Liver (tissue), 9 donors: ENCODE measurements around the gene LSM12. TPM values are rescaled to one million over a fixed set of nuclear protein-coding genes. Genes with fewer than 3 reads are reported as not detected.

ENCODE experiments used
- DNase-seq: peaks from one replicate; pipeline ENCODE4 v3.0.0-alpha.2; 2017; ENCODE audit warnings: low spot score
- H3K27ac ChIP-seq, 2 donors: one replicate each; pipeline ENCODE4 v1.7.0; 2013; ENCODE audit warnings: inconsistent platforms in 2 of 2, low read length in 2 of 2, control low read depth in 1 of 2, low read depth in 1 of 2, mild to moderate bottlenecking in 1 of 2
- H3K27me3 ChIP-seq, 4 donors: one replicate each; pipeline versions ENCODE4 v1.6.1 to v1.7.0; 2013; ENCODE audit warnings: low read length in 3 of 4, inconsistent platforms in 1 of 4, mild to moderate bottlenecking in 1 of 4, moderate library complexity in 1 of 4; ENCODE audit not compliant: control insufficient read depth in 4 of 4, insufficient read depth in 4 of 4
- H3K36me3 ChIP-seq, 4 donors: one replicate each; pipeline versions ENCODE4 v1.6.1 to v1.7.0; 2013; ENCODE audit warnings: low read length in 3 of 4, mild to moderate bottlenecking in 3 of 4, low read depth in 1 of 4, moderate library complexity in 1 of 4; ENCODE audit not compliant: control insufficient read depth in 4 of 4, insufficient read depth in 3 of 4
- H3K4me1 ChIP-seq, 4 donors: one replicate each; pipeline versions ENCODE4 v1.6.1 to v1.7.0; 2013; ENCODE audit warnings: low read length in 3 of 4, mild to moderate bottlenecking in 3 of 4, moderate library complexity in 1 of 4; ENCODE audit not compliant: control insufficient read depth in 4 of 4, insufficient read depth in 4 of 4
- H3K4me3 ChIP-seq, 3 donors: one replicate each; pipeline versions ENCODE4 v1.6.1 to v1.7.0; 2013; ENCODE audit warnings: low read length in 3 of 3, control low read depth in 1 of 3, low read depth in 1 of 3, mild to moderate bottlenecking in 1 of 3
- H3K9ac ChIP-seq, 2 donors: one replicate each; pipeline ENCODE4 v1.7.0; 2013; ENCODE audit warnings: low read length in 2 of 2, mild to moderate bottlenecking in 2 of 2, moderate library complexity in 2 of 2, control low read depth in 1 of 2, low read depth in 1 of 2
- H3K9me3 ChIP-seq, 4 donors: one replicate each; pipeline versions ENCODE4 v1.6.1 to v1.7.0; 2013; ENCODE audit warnings: low read length in 3 of 4; ENCODE audit not compliant: control insufficient read depth in 4 of 4
- FOXA1 ChIP-seq: IDR thresholded peaks from 2 replicates; pipeline ENCODE4 v1.6.1; 2016; ENCODE audit warnings: antibody characterized with exemption
- FOXA2 ChIP-seq: IDR thresholded peaks from 2 replicates; pipeline ENCODE4 v1.6.1; 2016; ENCODE audit warnings: antibody characterized with exemption
- GABPA ChIP-seq, 2 donors: IDR thresholded peaks in 1 of 2; conservative IDR thresholded peaks in 1 of 2; 2 replicates each; pipeline ENCODE4 v1.6.1; 2016; ENCODE audit warnings: antibody characterized with exemption in 2 of 2, mild to moderate bottlenecking in 1 of 2, moderate library complexity in 1 of 2
- HNF4A ChIP-seq, 2 donors: conservative IDR thresholded peaks; 2 replicates each; pipeline ENCODE4 v1.6.1; 2016; ENCODE audit warnings: antibody characterized with exemption in 2 of 2, mild to moderate bottlenecking in 2 of 2
- HNF4G ChIP-seq: IDR thresholded peaks from 2 replicates; pipeline ENCODE4 v1.6.1; 2016; ENCODE audit warnings: antibody characterized with exemption
- JUND ChIP-seq, 2 donors: IDR thresholded peaks; 2 replicates each; pipeline ENCODE4 v1.6.1; 2016; ENCODE audit warnings: antibody characterized with exemption in 2 of 2
- RAD21 ChIP-seq, 2 donors: IDR thresholded peaks; 2 replicates each; pipeline ENCODE4 v1.6.1; 2016; ENCODE audit warnings: antibody characterized with exemption in 2 of 2, mild to moderate bottlenecking in 2 of 2
- RXRA ChIP-seq, 2 donors: IDR thresholded peaks; 2 replicates each; pipeline ENCODE4 v1.6.1; 2017 to 2018; ENCODE audit warnings: antibody characterized with exemption in 2 of 2, mild to moderate bottlenecking in 1 of 2
- SP1 ChIP-seq: IDR thresholded peaks from 2 replicates; pipeline ENCODE4 v1.6.1; 2018; ENCODE audit warnings: antibody characterized with exemption, mild to moderate bottlenecking
- TAF1 ChIP-seq: conservative IDR thresholded peaks from 2 replicates; pipeline ENCODE4 v1.6.1; 2016; ENCODE audit warnings: antibody characterized with exemption, mild to moderate bottlenecking
- YY1 ChIP-seq: IDR thresholded peaks from 2 replicates; pipeline ENCODE4 v1.6.1; 2016; ENCODE audit warnings: antibody characterized with exemption, mild to moderate bottlenecking
- WGBS: extraction: QIAGEN DNeasy Blood & Tissue Kit; methylation state at CpG from one replicate; pipeline ENCODE4 v1.1.7; 2013; 5-methylcytosine and 5-hydroxymethylcytosine counted together
- polyA plus RNA-seq, 2 donors: library from polyadenylated mRNA; stranded (reverse) in 1 of 2; unstranded in 1 of 2; fragments of 200-250 nt in 1 of 2; fragments of >200 nt in 1 of 2; fragmentation: Nextera tagmentation in 1 of 2; extraction: Ambion mirVana in 1 of 2; gene quantifications; one replicate each; pipeline versions ENCODE4 v1.2.1 to v1.2.3, GENCODE V29; 2013 to 2015
- total RNA-seq, 2 donors: library from RNA; depleted of rRNA; stranded (reverse); fragments of >200 nt; gene quantifications; one replicate each; pipeline ENCODE4 v1.2.3, GENCODE V29; 2014
- TF ChIP-seq, protein P1 (sequence below): IDR thresholded peaks from 2 replicates; pipeline ENCODE4 v1.6.1; 2016; ENCODE audit warnings: antibody characterized with exemption
- TF ChIP-seq, protein P2 (sequence below): IDR thresholded peaks from 2 replicates; pipeline ENCODE4 v1.6.1; 2016; ENCODE audit warnings: antibody characterized with exemption
- TF ChIP-seq, protein P3 (sequence below): IDR thresholded peaks from 2 replicates; pipeline ENCODE4 v1.6.1; 2016; ENCODE audit warnings: antibody characterized with exemption
- TF ChIP-seq, protein P4 (sequence below): fragments of 150-350 bp; IDR thresholded peaks from 2 replicates; pipeline ENCODE4 v1.5.1; 2017; ENCODE audit warnings: improper control_type of control experiment, low read depth, low read length; ENCODE audit not compliant: missing input control
- TF ChIP-seq, protein P5 (sequence below): IDR thresholded peaks from 2 replicates; pipeline ENCODE4 v1.6.1; 2016; ENCODE audit warnings: antibody characterized with exemption, mild to moderate bottlenecking
- donor health status: healthy.
- donor health status: healthy.
- donor health status: healthy.
- donor health status: healthy.
- donor health status: healthy.

LSM12 gene
- total and polyA plus RNA-seq, 4 donors: 12.1 to 31.9 (median 15.1) TPM

DNA sequence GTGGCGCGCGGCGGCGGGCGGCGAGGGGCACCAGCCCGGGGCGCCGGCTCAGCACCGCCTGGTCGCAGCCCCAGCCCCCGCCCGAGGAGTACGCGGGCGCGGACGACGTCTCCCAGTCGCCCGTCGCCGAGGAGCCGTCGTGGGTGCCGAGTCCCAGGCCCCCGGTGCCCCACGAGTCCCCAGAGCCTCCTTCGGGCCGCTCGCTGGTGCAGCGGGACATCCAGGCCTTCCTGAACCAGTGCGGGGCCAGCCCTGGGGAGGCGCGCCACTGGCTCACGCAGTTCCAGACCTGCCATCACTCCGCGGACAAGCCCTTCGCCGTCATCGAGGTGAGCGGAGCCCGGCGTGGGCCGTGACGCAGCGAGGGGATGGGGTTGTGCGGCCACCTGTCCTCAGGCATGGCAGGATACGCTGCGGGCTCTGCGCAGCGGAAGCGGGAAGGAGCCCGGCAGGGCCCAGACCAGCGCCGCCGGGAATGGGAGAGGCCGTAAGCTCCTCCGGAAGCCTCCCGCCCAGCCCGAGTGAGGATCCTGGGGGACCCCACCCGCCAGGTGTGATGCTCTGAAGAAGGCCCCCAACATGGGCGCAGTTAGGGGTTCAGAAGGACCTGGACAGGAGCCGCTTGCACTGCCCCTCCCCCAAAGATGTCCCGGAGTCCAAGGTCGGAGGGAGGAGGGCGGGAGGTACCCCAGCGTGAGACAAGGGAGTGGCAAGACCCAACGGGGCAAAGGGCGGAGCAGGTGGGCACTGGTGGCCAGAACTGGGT, 61.5 kb downstream of the LSM12 start:
- H3K4me1 ChIP-seq: peaks cover 22 to 86% (median 58%) of the 10 kb centered on the region in 4 donors
- H3K4me3 ChIP-seq: peak overlapping the region; percentile 78 to 90 (median 81)
- no peaks in the 10 kb centered on the region for H3K9me3 ChIP-seq
- no peaks in the 10 kb centered on the region for H3K27me3 ChIP-seq
- peak overlapping the region in 1 of 2 donors; percentile 68 for H3K9ac ChIP-seq
- TF ChIP-seq RAD21 (IDR thresholded peaks at IDR 0.05): no peak
- TF ChIP-seq JUND (IDR thresholded peaks at IDR 0.05): no peak
- peak; percentile 63 for TF ChIP-seq SP1
- peak; percentile 87 to 92 for TF ChIP-seq HNF4A (conservative IDR thresholded peaks at IDR 0.05)
- TF ChIP-seq, protein P1, sequence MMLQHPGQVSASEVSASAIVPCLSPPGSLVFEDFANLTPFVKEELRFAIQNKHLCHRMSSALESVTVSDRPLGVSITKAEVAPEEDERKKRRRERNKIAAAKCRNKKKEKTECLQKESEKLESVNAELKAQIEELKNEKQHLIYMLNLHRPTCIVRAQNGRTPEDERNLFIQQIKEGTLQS: no peak
- TF ChIP-seq GABPA (IDR thresholded peaks at IDR 0.05 in 1 of 2, conservative IDR thresholded peaks at IDR 0.05 in 1 of 2): no peak
- peak; percentile 10 for TF ChIP-seq YY1
- TF ChIP-seq, protein P2, sequence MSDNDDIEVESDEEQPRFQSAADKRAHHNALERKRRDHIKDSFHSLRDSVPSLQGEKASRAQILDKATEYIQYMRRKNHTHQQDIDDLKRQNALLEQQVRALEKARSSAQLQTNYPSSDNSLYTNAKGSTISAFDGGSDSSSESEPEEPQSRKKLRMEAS: no peak
- no peak for TF ChIP-seq TAF1
- peak; percentile 57 for TF ChIP-seq HNF4G
- TF ChIP-seq FOXA1: no peak
- peak; percentile 51 to 63 for TF ChIP-seq RXRA (IDR thresholded peaks at IDR 0.05)
- TF ChIP-seq, protein P3, sequence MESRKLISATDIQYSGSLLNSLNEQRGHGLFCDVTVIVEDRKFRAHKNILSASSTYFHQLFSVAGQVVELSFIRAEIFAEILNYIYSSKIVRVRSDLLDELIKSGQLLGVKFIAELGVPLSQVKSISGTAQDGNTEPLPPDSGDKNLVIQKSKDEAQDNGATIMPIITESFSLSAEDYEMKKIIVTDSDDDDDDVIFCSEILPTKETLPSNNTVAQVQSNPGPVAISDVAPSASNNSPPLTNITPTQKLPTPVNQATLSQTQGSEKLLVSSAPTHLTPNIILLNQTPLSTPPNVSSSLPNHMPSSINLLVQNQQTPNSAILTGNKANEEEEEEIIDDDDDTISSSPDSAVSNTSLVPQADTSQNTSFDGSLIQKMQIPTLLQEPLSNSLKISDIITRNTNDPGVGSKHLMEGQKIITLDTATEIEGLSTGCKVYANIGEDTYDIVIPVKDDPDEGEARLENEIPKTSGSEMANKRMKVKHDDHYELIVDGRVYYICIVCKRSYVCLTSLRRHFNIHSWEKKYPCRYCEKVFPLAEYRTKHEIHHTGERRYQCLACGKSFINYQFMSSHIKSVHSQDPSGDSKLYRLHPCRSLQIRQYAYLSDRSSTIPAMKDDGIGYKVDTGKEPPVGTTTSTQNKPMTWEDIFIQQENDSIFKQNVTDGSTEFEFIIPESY: no peak
- TF ChIP-seq FOXA2: no peak
- TF ChIP-seq, protein P4, sequence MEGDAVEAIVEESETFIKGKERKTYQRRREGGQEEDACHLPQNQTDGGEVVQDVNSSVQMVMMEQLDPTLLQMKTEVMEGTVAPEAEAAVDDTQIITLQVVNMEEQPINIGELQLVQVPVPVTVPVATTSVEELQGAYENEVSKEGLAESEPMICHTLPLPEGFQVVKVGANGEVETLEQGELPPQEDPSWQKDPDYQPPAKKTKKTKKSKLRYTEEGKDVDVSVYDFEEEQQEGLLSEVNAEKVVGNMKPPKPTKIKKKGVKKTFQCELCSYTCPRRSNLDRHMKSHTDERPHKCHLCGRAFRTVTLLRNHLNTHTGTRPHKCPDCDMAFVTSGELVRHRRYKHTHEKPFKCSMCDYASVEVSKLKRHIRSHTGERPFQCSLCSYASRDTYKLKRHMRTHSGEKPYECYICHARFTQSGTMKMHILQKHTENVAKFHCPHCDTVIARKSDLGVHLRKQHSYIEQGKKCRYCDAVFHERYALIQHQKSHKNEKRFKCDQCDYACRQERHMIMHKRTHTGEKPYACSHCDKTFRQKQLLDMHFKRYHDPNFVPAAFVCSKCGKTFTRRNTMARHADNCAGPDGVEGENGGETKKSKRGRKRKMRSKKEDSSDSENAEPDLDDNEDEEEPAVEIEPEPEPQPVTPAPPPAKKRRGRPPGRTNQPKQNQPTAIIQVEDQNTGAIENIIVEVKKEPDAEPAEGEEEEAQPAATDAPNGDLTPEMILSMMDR: no peak
- TF ChIP-seq, protein P5, sequence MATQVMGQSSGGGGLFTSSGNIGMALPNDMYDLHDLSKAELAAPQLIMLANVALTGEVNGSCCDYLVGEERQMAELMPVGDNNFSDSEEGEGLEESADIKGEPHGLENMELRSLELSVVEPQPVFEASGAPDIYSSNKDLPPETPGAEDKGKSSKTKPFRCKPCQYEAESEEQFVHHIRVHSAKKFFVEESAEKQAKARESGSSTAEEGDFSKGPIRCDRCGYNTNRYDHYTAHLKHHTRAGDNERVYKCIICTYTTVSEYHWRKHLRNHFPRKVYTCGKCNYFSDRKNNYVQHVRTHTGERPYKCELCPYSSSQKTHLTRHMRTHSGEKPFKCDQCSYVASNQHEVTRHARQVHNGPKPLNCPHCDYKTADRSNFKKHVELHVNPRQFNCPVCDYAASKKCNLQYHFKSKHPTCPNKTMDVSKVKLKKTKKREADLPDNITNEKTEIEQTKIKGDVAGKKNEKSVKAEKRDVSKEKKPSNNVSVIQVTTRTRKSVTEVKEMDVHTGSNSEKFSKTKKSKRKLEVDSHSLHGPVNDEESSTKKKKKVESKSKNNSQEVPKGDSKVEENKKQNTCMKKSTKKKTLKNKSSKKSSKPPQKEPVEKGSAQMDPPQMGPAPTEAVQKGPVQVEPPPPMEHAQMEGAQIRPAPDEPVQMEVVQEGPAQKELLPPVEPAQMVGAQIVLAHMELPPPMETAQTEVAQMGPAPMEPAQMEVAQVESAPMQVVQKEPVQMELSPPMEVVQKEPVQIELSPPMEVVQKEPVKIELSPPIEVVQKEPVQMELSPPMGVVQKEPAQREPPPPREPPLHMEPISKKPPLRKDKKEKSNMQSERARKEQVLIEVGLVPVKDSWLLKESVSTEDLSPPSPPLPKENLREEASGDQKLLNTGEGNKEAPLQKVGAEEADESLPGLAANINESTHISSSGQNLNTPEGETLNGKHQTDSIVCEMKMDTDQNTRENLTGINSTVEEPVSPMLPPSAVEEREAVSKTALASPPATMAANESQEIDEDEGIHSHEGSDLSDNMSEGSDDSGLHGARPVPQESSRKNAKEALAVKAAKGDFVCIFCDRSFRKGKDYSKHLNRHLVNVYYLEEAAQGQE: no peak
- WGBS: 2% methylated on average over 71 of the region's 71 CpGs
- H3K36me3 ChIP-seq: peaks cover 4 to 17% (median 13%) of the 10 kb centered on the region in 4 donors
- no peak for DNase-seq
- peak overlapping the region; percentile 94 to 98 for H3K27ac ChIP-seq
